Spleen (tissue), 7 donors: Measurements from ENCODE around the gene NDUFA13.

ENCODE experiments used
- CTCF ChIP-seq, 11 experiments: fragments of 200-600 bp in 7 of 11; fragments of 450-650 bp in 4 of 11; sonication (generic) in 4 of 11; IDR thresholded peaks in 8 of 11; conservative IDR thresholded peaks in 3 of 11; 1 replicate in 7 of 11; 2 replicates in 4 of 11; pipeline versions ENCODE4 v1.4.0 to v1.8.0; 2016 to 2021; ENCODE audit warnings: antibody characterized with exemption in 11 of 11, inconsistent platforms in 4 of 11, mild to moderate bottlenecking in 1 of 11
- POLR2A ChIP-seq, 3 donors: fragments of 450-650 bp; IDR thresholded peaks; one replicate each; pipeline ENCODE4 v1.5.1; 2017; ENCODE audit warnings: antibody characterized with exemption in 3 of 3, mild to moderate bottlenecking in 1 of 3
- POLR2AphosphoS5 ChIP-seq, 3 donors: sonication (generic); formaldehyde crosslinking; IDR thresholded peaks; one replicate each; pipeline ENCODE4 v1.5.1; 2017; ENCODE audit warnings: antibody characterized with exemption in 3 of 3
- donor health status: DM: no; HTN: no; CAD: no; lungs with moderate emphysema.
- donor health status: DM: no; HTN: no; CAD: no.
- donor health status: DM: no; HTN: no; CAD: no.

DNA sequence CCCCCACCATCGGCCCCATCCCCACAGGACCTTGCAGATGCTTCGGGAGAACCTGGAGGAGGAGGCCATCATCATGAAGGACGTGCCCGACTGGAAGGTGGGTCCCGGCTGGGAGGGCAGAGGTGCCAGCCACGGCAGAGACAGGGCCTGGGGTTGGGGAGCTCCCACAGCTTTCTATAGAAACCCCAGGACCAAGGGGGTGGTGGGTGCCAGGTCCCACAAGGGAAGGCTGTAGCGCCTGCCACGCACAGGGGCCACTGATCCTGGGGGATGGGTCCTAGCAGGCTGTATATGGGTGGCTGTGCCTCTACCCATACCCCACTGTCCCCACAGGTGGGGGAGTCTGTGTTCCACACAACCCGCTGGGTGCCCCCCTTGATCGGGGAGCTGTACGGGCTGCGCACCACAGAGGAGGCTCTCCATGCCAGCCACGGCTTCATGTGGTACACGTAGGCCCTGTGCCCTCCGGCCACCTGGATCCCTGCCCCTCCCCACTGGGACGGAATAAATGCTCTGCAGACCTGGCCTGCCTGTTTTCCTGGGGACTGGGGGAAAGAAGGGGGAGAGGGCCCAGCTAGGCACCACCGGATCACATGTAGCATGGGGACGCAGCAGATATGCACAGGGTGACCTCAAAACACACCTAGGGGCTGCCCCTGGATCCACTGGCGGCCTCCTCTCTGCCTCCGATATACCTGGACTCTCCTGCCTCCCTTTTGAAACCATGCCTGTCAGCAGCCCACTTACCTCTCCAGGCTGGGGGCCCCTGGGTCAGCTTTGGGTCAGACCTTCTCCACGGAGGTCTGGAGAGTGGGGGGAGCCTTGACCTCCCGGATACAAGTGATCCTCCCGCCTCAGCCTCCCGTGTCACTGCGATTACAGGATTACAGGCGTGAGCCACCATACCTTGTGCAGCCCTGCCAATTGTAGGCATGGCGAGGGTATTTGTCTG is 11.9 kb downstream of the NDUFA13 start:
- TF ChIP-seq CTCF (IDR thresholded peaks at IDR 0.05 in 8 of 11, conservative IDR thresholded peaks at IDR 0.05 in 3 of 11) (no peak), POLR2AphosphoS5 (IDR thresholded peaks at IDR 0.05) (peak in 2 of 3 donors; percentile 3 to 27), POLR2A (IDR thresholded peaks at IDR 0.05) (no peak)
